Hematopoietic multipotent progenitor cell treated with erythropoietin and hydrocortisone succinate and interleukin-3 and kit ligand, for 8 days (in vitro differentiated cells): ENCODE data around the gene SLC38A10.
"Not testable (repeated sequence)": the region's sequence is repeated elsewhere in the genome, so short reads cannot be mapped to it uniquely, and the experiment has no call there.

ENCODE experiments used
- DNase-seq: peaks from one replicate; pipeline ENCODE4 v3.0.0-alpha.2; 2015

Gene SLC38A10

GRCh38 chr17:81310949-81311550 lies 15.9 kb upstream of the SLC38A10 start:
- no peak for DNase-seq

GRCh38 chr17:81309859-81310839 lies 15.0 kb upstream of the SLC38A10 start:
- DNase-seq, result no peak

DNA sequence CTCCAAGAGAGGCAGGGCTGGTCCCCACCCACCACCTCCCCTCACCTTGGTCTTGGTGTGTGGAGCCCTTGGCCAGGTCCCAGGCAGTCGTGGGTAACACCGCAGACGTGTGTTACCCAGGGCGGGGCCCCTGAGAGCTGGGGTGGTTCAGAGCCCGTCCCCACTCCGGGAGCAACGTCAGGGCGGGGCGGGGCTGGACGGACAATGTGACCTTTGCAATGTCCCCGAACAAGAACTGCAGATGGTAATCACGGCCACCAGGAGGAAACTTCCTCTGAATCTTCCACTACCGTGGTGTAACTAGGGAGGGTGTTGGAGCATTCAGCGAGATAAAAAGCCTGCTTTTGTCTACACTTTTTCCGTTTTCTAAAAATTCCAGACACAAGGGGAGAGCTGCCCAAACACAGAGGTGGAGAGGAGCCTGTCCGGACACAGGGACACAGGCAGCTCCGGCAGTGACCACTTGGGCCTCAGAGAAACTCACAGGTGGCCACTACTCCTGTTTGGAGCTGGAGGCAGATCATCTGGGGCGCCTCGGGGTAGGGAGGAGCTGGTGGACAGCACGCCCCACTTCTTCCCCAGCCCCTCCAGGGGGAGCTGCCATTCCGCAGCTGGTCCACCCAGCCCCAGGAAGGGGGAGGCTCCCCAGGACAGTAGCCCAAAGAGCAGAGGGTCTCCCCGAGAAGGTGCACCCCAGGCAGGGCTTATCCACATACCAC lies 14.2 kb upstream of the SLC38A10 start:
- DNase-seq, result peak; percentile 53

GRCh38 chr17:81308784-81309139 lies 13.7 kb upstream of the SLC38A10 start:
- not testable (repeated sequence) for DNase-seq

GRCh38 chr17:81307636-81308560 lies 12.8 kb upstream of the SLC38A10 start:
- DNase-seq, result no peak

DNA sequence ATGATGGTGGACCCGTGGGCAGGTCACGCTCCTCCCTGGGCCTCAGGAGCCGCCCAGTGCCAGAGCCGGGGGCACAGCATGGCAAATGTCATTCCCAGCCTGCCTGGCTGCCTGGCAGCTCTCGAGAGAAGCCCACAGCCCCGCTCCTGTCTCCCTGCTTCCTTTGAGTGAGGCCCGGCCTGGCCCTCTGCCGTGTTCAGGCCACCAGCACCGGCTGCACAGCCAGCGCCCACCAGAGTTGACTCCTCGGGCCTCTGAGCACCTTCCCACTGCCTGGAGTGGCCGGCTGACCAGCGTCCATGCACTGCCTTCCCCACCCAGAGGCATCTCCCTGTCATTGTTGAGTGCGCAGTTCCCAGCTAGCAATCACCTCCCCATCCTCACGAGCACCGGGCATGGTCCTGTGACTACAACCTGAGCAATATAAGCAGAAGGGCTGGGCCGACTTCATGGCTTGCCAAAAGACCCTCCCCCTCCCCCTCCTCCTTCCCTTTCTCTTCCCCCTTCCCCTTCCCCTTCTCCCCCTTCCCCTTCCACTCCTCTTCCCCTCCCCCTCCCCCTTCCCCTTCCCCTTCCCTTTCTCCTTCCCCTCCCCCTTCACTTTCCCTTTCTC lies 11.9 kb upstream of the SLC38A10 start:
- DNase-seq, result no peak

DNA sequence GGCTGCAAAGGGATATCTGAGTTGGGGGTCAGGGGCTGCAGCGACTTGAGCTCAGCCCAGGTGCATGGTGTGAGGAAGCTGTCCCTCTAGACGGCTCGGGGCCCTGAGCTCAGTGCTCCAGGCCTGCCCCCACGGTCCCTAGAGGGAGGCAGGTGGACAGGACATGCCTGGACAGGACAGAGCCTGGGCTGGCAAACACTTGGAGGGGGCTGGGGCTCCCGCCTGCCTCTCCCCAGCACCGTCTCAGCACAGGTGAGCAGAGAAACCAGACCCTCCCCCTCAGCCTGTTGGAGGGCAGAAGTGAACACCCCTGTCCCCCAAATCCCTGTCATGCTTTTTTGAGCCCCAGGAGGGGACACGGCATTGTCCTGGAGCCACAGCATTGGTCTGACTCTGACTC lies 11.4 kb upstream of the SLC38A10 start:
- DNase-seq, result no peak

DNA sequence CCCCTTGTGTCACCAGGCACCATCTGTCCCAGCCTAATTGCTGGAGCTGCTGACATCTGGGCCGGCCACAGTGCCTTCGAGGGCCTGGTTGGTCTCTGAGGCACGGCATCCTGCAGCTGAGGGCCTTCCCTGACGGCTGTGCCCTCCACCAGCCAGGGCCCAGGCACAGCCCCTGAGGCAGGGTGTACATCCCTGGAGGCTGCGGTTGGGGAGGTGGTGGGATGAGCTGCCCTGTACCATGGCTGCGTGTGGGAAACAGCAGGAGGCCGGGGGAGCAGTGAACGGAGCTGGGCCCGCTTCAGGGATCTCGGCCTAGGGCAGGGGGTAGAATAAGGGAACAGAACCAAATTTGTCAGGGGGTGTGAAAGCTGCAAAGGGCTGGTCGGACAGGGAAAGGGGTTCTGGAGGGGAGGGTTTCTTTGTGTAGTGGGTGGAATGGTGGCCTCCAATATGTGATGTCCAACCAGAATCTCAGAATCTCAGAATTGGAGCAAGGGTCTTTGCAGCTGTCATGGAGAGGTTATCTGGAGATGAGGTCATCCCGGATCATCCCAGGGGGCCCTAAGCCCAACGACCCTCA lies 10.0 kb upstream of the SLC38A10 start:
- DNase-seq, result no peak

DNA sequence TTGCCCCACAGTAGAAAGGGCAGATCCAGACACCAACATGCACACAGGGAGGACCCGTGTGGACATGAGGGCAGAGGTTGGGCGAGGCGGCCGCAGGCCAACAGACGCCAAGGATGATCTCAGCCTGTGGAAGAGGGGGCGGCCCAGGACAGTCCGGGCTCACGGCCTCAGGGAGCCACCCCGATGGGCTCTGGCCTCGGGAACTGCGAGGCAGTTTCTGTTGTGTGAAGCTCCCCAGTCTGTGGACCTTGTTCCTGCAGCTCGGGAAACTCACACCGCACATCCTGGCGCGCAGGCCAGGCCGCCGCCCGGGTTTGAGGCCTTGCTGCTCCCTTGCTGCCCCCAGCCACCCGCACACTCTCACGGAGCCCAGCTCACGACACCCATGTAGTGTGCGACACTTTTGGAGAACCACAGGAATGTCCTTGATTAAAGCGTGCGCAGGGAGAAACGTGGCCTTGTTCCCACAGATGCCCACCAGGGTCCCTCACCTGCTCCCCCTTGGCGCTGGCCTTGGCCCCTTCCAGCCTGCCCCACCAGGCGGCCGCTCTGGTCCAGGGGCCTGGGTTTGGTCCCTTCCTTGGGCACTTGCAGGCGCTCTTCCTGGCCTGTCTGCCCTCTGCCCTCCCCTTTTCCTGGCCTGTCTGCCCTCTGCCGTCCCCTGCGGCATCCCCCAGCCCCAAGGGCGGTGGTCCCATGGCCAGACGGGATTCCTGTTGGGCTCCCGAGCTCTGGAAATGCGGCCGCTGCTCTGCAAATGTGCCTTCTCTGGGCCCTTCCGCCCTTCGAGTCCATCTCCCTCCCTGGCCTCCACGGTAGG lies 9.3 kb upstream of the SLC38A10 start:
- DNase-seq, result no peak

GRCh38 chr17:81303385-81303784 lies 8.3 kb upstream of the SLC38A10 start:
- no peak for DNase-seq

GRCh38 chr17:81302861-81303333 lies 7.8 kb upstream of the SLC38A10 start:
- DNase-seq, result no peak

DNA sequence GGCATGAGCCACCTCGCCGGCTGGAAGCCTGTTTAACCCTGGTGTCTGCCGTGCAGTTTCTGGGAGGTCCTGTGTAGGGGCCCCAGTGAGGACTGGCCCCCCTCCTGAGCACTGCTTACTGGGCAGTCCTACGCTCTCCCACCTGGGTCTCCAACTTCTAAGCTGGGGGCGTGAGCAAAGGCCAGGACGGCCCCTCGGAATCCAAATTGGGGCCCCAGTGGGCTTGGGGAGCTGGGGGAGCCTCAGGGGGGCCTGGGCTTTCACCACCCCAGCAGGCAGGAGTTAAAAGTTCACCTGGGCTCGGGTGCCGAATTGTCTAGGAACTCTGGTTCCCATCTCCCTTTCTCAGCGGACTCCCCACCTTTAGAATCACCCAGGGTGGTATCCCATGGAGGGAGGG lies 7.2 kb upstream of the SLC38A10 start:
- no peak for DNase-seq

DNA sequence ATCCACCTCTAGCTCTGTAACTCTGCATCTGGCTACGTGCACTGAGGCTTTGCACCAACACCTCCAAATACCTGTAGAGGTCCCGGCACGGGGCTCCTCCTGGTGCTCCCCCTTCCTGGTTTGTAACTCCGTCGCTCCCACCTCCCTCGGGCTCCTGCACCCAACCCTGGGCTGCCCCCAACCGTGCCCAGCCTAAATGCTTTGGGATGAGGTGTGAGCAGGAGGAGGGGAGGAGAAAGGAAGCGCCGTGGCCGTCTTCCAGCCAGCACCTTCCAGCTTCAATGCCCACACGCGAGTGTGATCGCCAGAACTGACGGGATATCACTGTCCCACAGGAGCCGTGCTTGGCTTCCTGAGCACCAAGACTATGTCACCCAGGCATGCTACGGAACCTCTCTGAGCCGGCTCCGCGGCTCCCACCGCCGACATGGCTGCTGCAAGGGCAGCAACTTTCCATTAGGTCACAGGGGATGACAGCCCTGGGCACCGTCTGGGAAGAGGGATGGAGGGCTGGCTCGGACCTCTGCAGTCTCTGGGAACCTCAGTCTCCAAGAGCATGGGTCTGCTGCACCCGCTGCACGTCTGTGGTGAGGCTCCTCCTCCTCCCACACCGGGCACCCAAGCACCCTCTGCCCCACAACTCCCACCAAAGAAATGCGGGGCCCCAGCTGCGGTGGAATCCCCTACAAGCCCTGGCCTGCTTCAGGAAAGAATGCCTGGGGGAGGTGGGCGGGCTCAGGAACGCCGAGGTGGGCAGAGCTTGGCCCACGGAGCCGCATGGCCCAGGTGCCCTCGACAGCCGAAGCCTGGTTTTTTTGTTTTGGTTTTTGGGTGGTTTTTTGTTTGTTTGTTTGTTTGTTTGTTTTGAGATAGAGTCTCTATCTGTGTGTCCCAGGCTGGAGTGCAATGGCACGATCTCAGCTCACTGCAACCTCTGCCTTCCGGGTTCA lies 6.4 kb upstream of the SLC38A10 start:
- DNase-seq, result no peak

DNA sequence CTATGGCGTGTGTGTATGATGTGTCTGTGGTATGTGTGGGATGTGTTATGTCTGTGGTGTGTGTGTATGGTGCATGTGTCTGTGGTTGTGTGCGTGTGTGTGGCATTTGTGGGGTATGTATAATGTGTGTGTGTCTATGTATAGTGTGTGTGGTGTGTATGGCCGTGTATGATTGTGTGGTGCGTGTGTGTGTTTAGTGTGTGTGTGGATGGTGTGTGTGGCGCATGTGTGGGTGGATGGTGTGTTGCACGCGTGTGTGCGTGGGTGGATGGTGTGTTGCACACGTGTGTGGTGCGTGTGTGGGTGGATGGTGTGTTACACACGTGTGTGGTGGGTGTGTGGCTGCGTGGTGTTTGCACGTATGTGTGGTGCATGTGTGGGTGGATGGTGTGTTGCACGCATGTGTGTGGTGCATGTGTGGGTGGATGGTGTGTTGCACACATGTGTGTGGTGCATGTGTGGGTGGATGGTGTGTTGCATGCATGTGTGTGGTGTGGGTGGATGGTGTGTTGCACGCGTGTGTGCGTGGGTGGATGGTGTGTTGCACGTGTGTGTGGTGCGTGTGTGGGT lies 5.6 kb upstream of the SLC38A10 start:
- DNase-seq, result no peak

GRCh38 chr17:81299846-81300585 lies 4.9 kb upstream of the SLC38A10 start:
- no peak for DNase-seq

GRCh38 chr17:81298991-81299738 lies 4.1 kb upstream of the SLC38A10 start:
- no peak for DNase-seq

DNA sequence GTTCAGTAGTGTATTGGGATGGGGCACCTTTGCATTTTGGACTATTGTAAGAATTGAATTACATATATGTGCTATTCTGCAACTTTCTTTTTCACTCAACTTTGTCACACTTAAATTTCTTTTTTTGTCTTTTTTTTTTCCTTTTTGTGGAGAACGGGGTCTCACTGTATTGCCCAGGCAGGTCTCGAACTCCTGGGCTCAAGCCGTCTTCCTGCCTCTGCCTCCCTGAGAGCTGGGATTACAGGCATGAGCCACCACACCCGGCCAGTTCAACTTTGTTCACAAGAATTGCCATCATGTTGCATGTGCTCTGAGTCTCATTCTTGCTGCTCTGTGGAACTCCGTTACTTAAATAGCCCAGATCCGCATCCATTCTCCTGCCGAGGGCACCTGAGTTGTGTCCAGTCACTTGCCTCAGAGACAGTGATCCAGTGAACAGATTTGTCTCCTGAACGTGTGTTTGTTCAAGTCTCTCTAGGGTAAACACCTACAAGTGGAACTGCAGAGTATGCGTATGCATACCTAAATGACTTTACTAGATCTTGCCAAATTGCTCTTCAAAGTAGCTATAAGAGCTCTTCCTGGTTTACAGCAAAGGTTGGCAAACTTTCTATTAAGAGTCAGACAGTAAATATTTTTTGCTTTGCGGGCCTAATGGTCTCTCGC lies 3.4 kb upstream of the SLC38A10 start:
- no peak for DNase-seq
